ENCODE measurements around the gene PDXDC1.
"Not testable (repeated sequence)": the region's sequence is repeated elsewhere in the genome, so short reads cannot be mapped to it uniquely, and the experiment has no call there.

DNA sequence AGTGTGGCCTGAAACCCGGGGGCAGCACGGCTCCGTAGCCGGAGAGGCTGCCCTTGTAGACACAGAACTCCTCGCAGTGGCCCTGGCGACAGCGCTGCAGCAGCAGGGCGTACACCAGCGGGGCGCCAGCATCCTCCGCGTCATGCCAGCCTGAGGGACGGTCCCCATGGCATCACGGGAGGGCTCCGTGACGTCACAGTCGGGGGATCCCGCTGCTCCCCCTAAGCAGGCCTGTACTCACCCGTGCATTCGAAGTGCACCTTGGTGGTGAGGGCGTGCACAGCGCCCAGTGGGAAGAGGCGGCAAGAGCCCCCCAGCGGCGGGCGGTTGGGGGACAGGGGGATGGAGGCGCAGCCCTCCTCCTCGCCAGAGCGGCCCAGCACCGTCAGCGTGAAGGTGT lies 158.7 kb downstream of the PDXDC1 start:
- TF ChIP-seq YY1 (IDR thresholded peaks at IDR 0.05; ENCODE audit: extremely low read depth, insufficient replicate concordance, low read depth, low read length); POLR2AphosphoS5 (IDR thresholded peaks at IDR 0.05; ENCODE audit: low read depth, low read length); CEBPB (IDR thresholded peaks at IDR 0.05; ENCODE audit: low read depth); POLR2A (IDR thresholded peaks at IDR 0.05; ENCODE audit: borderline replicate concordance, extremely low read depth, insufficient read depth, insufficient read length); ELF1 (IDR thresholded peaks at IDR 0.05; ENCODE audit: borderline replicate concordance, low read depth); ZNF274 (IDR thresholded peaks at IDR 0.05; ENCODE audit: low read depth, low read length): not testable (repeated sequence)
- TF ChIP-seq, protein P1, sequence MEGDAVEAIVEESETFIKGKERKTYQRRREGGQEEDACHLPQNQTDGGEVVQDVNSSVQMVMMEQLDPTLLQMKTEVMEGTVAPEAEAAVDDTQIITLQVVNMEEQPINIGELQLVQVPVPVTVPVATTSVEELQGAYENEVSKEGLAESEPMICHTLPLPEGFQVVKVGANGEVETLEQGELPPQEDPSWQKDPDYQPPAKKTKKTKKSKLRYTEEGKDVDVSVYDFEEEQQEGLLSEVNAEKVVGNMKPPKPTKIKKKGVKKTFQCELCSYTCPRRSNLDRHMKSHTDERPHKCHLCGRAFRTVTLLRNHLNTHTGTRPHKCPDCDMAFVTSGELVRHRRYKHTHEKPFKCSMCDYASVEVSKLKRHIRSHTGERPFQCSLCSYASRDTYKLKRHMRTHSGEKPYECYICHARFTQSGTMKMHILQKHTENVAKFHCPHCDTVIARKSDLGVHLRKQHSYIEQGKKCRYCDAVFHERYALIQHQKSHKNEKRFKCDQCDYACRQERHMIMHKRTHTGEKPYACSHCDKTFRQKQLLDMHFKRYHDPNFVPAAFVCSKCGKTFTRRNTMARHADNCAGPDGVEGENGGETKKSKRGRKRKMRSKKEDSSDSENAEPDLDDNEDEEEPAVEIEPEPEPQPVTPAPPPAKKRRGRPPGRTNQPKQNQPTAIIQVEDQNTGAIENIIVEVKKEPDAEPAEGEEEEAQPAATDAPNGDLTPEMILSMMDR (IDR thresholded peaks at IDR 0.05 in 2 of 3, conservative IDR thresholded peaks at IDR 0.05 in 1 of 3; ENCODE audit: borderline replicate concordance in 1 of 3, insufficient read depth in 1 of 3, low read depth in 2 of 3, low read length in 2 of 3): not testable (repeated sequence)
